ENCODE data around the gene GRP. TPM values are rescaled to one million over a fixed set of nuclear protein-coding genes. Genes with fewer than 3 reads are reported as not detected.

Gene GRP
- total and polyA plus RNA-seq, 2 of the 4 experiments (the other 2 are of a cell fraction): not detected

DNA sequence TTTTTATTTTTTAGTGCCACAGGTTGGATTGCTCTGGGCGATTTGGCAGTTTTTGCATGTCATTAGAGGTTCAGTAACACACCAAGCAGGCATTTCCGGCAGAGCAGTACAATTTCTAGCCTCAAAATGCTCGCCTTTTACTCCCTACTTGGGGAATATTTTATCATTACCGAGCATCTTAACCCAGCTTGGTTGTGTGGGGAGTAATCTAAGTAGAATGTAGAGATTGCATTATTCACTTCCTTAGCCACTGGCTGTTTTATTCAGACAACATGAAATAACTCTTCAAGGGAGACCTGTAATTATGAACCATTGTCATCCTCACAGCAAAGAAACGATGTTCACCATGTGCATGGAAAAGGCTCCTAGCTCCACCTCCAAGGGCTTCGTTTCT lies 13.1 kb downstream of the GRP start:
- ChIA-PET POLR2A (ENCODE audit: unreplicated experiment) (no interaction called here), CTCF (no interaction called here)
- no peak overlapping the region for H2AFZ ChIP-seq (replicated peaks; ENCODE audit: low read length, poor library complexity)
- H3K4me2 ChIP-seq (ENCODE audit: low read depth, low read length): no peak overlapping the region
- DNase-seq: no peak
- H2BK5ac ChIP-seq (ENCODE audit: low read depth, low read length, poor library complexity, severe bottlenecking): no peak overlapping the region
- H3K27ac ChIP-seq (ENCODE audit: insufficient read depth, low read length): no peak overlapping the region
- no peaks in the 10 kb centered on the region for H3K9me1 ChIP-seq (ENCODE audit: insufficient read depth, low read length)
- H3K9ac ChIP-seq (ENCODE audit: low read depth, low read length): no peak overlapping the region
- H3K9me3 ChIP-seq (ENCODE audit: control insufficient read depth, insufficient read depth, low read length): no peaks in the 10 kb centered on the region
- TF ChIP-seq CEBPB (IDR thresholded peaks at IDR 0.05; ENCODE audit: low read depth, low read length): no peak
- no peaks in the 10 kb centered on the region for H3K36me3 ChIP-seq (ENCODE audit: control insufficient read depth, insufficient read depth, low read length)
- no peak overlapping the region for H3K56ac ChIP-seq (ENCODE audit: extremely low read depth, insufficient read depth, low read length)
- H4K8ac ChIP-seq (ENCODE audit: low read depth in 2 of 2, low read length in 2 of 2): no peak overlapping the region
- H4K20me1 ChIP-seq (ENCODE audit: insufficient read depth, low read length): no peaks in the 10 kb centered on the region
- H3K4me3 ChIP-seq (ENCODE audit: insufficient read depth, low read depth, low read length): no peak overlapping the region
- H3K4ac ChIP-seq (ENCODE audit: low read depth, low read length): no peak overlapping the region
- in situ Hi-C loops (cut with MboI; ENCODE audit: low sequenced_read_pairs): no loop called here
- no CpG with 5 or more reads among the region's 6 CpGs for WGBS, 2 experiments (ENCODE audit: extremely low coverage in 2 of 2, insufficient read length in 1 of 2)
- BruUV-seq (replicated peaks): no TSS peak
- no peaks in the 10 kb centered on the region for H3K79me1 ChIP-seq (ENCODE audit: low read depth in 1 of 2, low read length in 2 of 2)
- H4K5ac ChIP-seq (ENCODE audit: low read depth, low read length): no peak overlapping the region
- H2AK9ac ChIP-seq (replicated peaks; ENCODE audit: low read depth, low read length, poor library complexity): no peak overlapping the region
- dilution Hi-C loops (cut with HindIII; ENCODE audit: low sequenced_read_pairs, unreplicated experiment): no loop called here
- H3K4me1 ChIP-seq (ENCODE audit: control insufficient read depth, insufficient read depth, low read length): no peaks in the 10 kb centered on the region
- H3K27me3 ChIP-seq (ENCODE audit: control insufficient read depth, insufficient read depth, low read length): peaks cover 37% of the 10 kb centered on the region
- no peak for ATAC-seq (ENCODE audit: low read depth)
- no peak overlapping the region for H2AK5ac ChIP-seq (ENCODE audit: low read depth, low read length)
- no peak overlapping the region for H3K18ac ChIP-seq (ENCODE audit: low read depth, low read length)
- no peak overlapping the region for H2BK15ac ChIP-seq (ENCODE audit: low read depth, low read length)
- no peak overlapping the region for H2BK20ac ChIP-seq (ENCODE audit: low read depth, low read length)
- intact Hi-C loops (cut with micrococcal nuclease): no loop called here
- no peak overlapping the region for H3K14ac ChIP-seq (replicated peaks; ENCODE audit: low read depth, low read length)
- H2BK120ac ChIP-seq (ENCODE audit: low read depth, low read length): no peak overlapping the region
- H3K23ac ChIP-seq (ENCODE audit: low read depth, low read length): no peak overlapping the region
- H4K91ac ChIP-seq (ENCODE audit: insufficient read depth, low read depth, low read length): no peak overlapping the region
